ENCODE data around the gene SNAPC4. TPM values are rescaled to one million over a fixed set of nuclear protein-coding genes. Genes with fewer than 3 reads are reported as not detected.

The SNAPC4 gene
- polyA plus RNA-seq, 1 donor = 11.3 TPM

DNA sequence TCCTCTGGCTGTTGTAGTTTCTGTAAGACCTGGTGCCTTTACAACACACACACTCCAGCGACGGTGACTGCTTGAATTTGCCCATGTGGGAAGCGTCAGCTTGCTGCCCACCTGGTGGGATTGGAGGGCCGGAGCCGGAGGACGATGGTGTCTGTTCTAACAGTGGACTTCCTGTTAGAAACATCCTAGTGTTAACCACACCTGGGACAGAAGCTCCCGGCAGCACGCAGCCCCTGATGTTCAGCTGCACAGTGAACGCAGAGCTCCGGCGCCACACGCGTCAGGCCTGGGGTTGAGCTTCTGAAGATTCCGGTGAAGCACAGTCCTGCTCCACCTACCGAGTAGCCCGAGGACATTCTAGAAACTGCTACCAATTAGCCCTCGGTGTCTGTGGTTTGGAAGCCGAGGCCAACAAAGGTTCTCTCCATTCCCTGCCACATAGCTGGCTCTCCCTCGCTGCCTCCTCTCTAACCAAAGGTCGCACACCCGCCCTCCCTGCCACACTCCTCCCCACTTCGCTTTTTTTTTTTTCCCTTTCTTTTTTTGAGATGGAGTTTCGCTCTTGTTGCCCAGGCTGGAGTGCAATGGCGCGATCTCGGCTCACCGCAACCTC, 24.9 kb upstream of the SNAPC4 start:
- H3K4me3 ChIP-seq (ENCODE audit: low read length) = no peak overlapping the region
- WGBS (ENCODE audit: insufficient coverage, low lambda C conversion rate) = 100% methylated on average over 3 of the region's 27 CpGs

GRCh38 chr9:136423432-136424146, 23.6 kb upstream of the SNAPC4 start:
- no peaks in the 10 kb centered on the region for H3K9me3 ChIP-seq (ENCODE audit: control insufficient read depth, low read depth, low read length)
- no peaks in the 10 kb centered on the region for H3K27me3 ChIP-seq (ENCODE audit: control insufficient read depth, insufficient read depth, low read length)
- WGBS (ENCODE audit: insufficient coverage, low lambda C conversion rate) = no CpG with 5 or more reads among the region's 43 CpGs
- no peak for DNase-seq
- no peak overlapping the region for H3K27ac ChIP-seq (ENCODE audit: low read length)
- H3K4me3 ChIP-seq (ENCODE audit: low read length) = no peak overlapping the region
- no peaks in the 10 kb centered on the region for H3K4me1 ChIP-seq (ENCODE audit: control insufficient read depth, insufficient read depth, low read length)
- H3K36me3 ChIP-seq (ENCODE audit: control insufficient read depth, insufficient read depth, low read length) = peaks cover 65% of the 10 kb centered on the region

More for the DNA sequence above, 24.9 kb upstream of the SNAPC4 start:
- Histone ChIP-seq H3K4me1 (ENCODE audit: control insufficient read depth, insufficient read depth, low read length) (no peaks in the 10 kb centered on the region), H3K36me3 (ENCODE audit: control insufficient read depth, insufficient read depth, low read length) (peaks cover 64% of the 10 kb centered on the region), H3K9me3 (ENCODE audit: control insufficient read depth, low read depth, low read length) (no peaks in the 10 kb centered on the region), H3K27me3 (ENCODE audit: control insufficient read depth, insufficient read depth, low read length) (no peaks in the 10 kb centered on the region), H3K27ac (ENCODE audit: low read length) (no peak overlapping the region)
- no peak for DNase-seq

DNA sequence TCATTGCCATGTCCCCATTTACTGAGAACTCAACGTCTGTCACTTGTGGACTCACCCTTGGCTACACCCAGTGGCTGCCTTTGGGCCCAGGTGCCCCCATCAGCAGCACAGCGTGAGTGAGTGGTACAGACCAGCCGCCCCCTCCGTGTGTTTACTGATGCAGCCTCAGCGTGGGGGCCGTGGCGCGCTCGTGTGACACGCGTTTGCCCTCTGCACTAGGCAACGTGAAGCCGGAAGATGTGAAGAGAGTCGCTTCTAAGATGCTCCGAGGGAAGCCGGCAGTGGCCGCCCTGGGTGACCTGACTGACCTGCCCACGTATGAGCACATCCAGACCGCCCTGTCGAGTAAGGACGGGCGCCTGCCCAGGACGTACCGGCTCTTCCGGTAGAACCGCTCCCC, 22.9 kb upstream of the SNAPC4 start:
- WGBS (ENCODE audit: insufficient coverage, low lambda C conversion rate) = no CpG with 5 or more reads among the region's 26 CpGs
- Histone ChIP-seq H3K4me1 (ENCODE audit: control insufficient read depth, insufficient read depth, low read length) (no peaks in the 10 kb centered on the region), H3K27me3 (ENCODE audit: control insufficient read depth, insufficient read depth, low read length) (no peaks in the 10 kb centered on the region), H3K27ac (ENCODE audit: low read length) (no peak overlapping the region), H3K9me3 (ENCODE audit: control insufficient read depth, low read depth, low read length) (no peaks in the 10 kb centered on the region), H3K36me3 (ENCODE audit: control insufficient read depth, insufficient read depth, low read length) (peaks cover 72% of the 10 kb centered on the region), H3K4me3 (ENCODE audit: low read length) (no peak overlapping the region)
- DNase-seq = no peak

- Histone ChIP-seq H3K9me3 (ENCODE audit: control insufficient read depth, low read depth, low read length) (no peaks in the 10 kb centered on the region), H3K27ac (ENCODE audit: low read length) (no peak overlapping the region), H3K4me1 (ENCODE audit: control insufficient read depth, insufficient read depth, low read length) (no peaks in the 10 kb centered on the region), H3K36me3 (ENCODE audit: control insufficient read depth, insufficient read depth, low read length) (peaks cover 73% of the 10 kb centered on the region), H3K27me3 (ENCODE audit: control insufficient read depth, insufficient read depth, low read length) (no peaks in the 10 kb centered on the region), H3K4me3 (ENCODE audit: low read length) (no peak overlapping the region)
- WGBS (ENCODE audit: insufficient coverage, low lambda C conversion rate) = no CpG with 5 or more reads among the region's 21 CpGs
- DNase-seq = no peak
These were observed 21.8 kb upstream of the SNAPC4 start for GRCh38 chr9:136421791-136422190.

DNA sequence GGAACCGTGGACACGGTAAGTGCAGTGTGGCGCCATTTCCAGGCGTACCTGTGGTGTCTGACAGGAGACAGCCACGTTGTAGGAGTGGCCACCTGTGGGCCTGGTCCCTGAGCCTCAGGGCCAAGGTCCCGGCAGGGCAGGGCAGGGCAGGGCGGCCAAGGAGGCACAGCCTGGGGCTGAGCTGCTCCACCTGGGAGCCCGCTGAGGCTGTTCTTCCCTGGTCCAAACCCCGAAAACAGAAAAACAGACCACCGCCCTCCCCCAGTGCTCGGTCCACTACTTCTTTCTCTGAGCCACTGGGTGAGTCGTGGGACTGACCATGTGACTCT, 19.1 kb upstream of the SNAPC4 start:
- Histone ChIP-seq H3K27ac (ENCODE audit: low read length) (no peak overlapping the region), H3K9me3 (ENCODE audit: control insufficient read depth, low read depth, low read length) (no peaks in the 10 kb centered on the region), H3K27me3 (ENCODE audit: control insufficient read depth, insufficient read depth, low read length) (no peaks in the 10 kb centered on the region), H3K36me3 (ENCODE audit: control insufficient read depth, insufficient read depth, low read length) (peaks cover 87% of the 10 kb centered on the region), H3K4me1 (ENCODE audit: control insufficient read depth, insufficient read depth, low read length) (no peaks in the 10 kb centered on the region), H3K4me3 (ENCODE audit: low read length) (no peak overlapping the region)
- no peak for DNase-seq
- WGBS (ENCODE audit: insufficient coverage, low lambda C conversion rate) = no CpG with 5 or more reads among the region's 12 CpGs

GRCh38 chr9:136418182-136419091, 18.5 kb upstream of the SNAPC4 start:
- Histone ChIP-seq H3K27ac (ENCODE audit: low read length) (no peak overlapping the region), H3K4me3 (ENCODE audit: low read length) (no peak overlapping the region), H3K9me3 (ENCODE audit: control insufficient read depth, low read depth, low read length) (no peaks in the 10 kb centered on the region), H3K4me1 (ENCODE audit: control insufficient read depth, insufficient read depth, low read length) (no peaks in the 10 kb centered on the region), H3K36me3 (ENCODE audit: control insufficient read depth, insufficient read depth, low read length) (peaks cover 88% of the 10 kb centered on the region), H3K27me3 (ENCODE audit: control insufficient read depth, insufficient read depth, low read length) (no peaks in the 10 kb centered on the region)
- no peak for DNase-seq
- 100% methylated on average over 6 of the region's 48 CpGs for WGBS (ENCODE audit: insufficient coverage, low lambda C conversion rate)

DNA sequence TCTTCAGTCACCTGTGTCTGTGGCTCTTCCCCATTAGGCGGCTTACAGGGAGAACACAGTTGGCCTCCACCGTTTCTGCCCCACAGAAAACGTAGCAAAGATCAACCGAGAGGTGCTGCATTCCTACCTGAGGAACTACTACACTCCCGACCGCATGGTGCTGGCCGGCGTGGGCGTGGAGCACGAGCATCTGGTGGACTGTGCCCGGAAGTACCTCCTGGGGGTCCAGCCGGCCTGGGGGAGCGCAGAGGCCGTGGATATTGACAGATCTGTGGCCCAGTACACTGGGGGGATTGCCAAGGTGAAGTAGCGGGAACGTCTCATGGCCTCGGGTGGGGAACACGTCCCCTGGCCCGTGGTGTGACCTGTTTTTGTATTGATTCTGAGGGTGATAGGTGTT, 16.9 kb upstream of the SNAPC4 start:
- Histone ChIP-seq H3K4me3 (ENCODE audit: low read length) (no peak overlapping the region), H3K36me3 (ENCODE audit: control insufficient read depth, insufficient read depth, low read length) (peaks cover 81% of the 10 kb centered on the region), H3K27me3 (ENCODE audit: control insufficient read depth, insufficient read depth, low read length) (no peaks in the 10 kb centered on the region), H3K4me1 (ENCODE audit: control insufficient read depth, insufficient read depth, low read length) (peaks cover under 1% of the 10 kb centered on the region), H3K9me3 (ENCODE audit: control insufficient read depth, low read depth, low read length) (no peaks in the 10 kb centered on the region), H3K27ac (ENCODE audit: low read length) (no peak overlapping the region)
- no CpG with 5 or more reads among the region's 19 CpGs for WGBS (ENCODE audit: insufficient coverage, low lambda C conversion rate)
- DNase-seq = no peak

GRCh38 chr9:136416427-136416826, 16.5 kb upstream of the SNAPC4 start:
- WGBS (ENCODE audit: insufficient coverage, low lambda C conversion rate) = 88% methylated on average over 1 of the region's 8 CpGs

DNA sequence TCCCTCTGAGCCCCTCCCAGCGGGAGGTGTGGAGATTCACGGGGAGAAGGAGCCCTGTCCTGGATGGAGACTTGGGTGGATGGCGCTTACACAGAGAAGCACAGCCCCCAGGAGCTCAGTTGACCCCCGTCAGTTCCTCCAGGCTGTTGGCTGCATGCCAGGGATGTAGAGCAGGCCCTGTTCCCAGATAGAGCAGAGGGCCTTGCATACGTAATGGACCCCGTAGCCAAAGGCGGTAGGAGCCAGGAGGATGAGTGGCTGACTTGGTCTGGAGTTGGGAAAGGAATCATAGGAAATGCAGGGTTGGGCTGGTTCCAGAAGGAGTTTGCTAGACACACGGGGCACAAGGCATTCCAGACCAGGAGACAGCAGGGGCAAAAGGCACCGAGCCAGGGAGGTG, 13.0 kb upstream of the SNAPC4 start:
- H3K27me3 ChIP-seq (ENCODE audit: control insufficient read depth, insufficient read depth, low read length) = no peaks in the 10 kb centered on the region
- no peak for DNase-seq
- no peak overlapping the region for H3K4me3 ChIP-seq (ENCODE audit: low read length)
- peaks cover 50% of the 10 kb centered on the region for H3K36me3 ChIP-seq (ENCODE audit: control insufficient read depth, insufficient read depth, low read length)
- no peaks in the 10 kb centered on the region for H3K9me3 ChIP-seq (ENCODE audit: control insufficient read depth, low read depth, low read length)
- H3K4me1 ChIP-seq (ENCODE audit: control insufficient read depth, insufficient read depth, low read length) = peaks cover 18% of the 10 kb centered on the region
- H3K27ac ChIP-seq (ENCODE audit: low read length) = no peak overlapping the region
- WGBS (ENCODE audit: insufficient coverage, low lambda C conversion rate) = no CpG with 5 or more reads among the region's 9 CpGs

More at GRCh38 chr9:136416427-136416826, 16.5 kb upstream of the SNAPC4 start:
- peaks cover 76% of the 10 kb centered on the region for H3K36me3 ChIP-seq (ENCODE audit: control insufficient read depth, insufficient read depth, low read length)
- H3K27ac ChIP-seq (ENCODE audit: low read length) = no peak overlapping the region
- no peaks in the 10 kb centered on the region for H3K9me3 ChIP-seq (ENCODE audit: control insufficient read depth, low read depth, low read length)
- H3K4me1 ChIP-seq (ENCODE audit: control insufficient read depth, insufficient read depth, low read length) = peaks cover 6% of the 10 kb centered on the region
- H3K4me3 ChIP-seq (ENCODE audit: low read length) = no peak overlapping the region
- DNase-seq = no peak
- H3K27me3 ChIP-seq (ENCODE audit: control insufficient read depth, insufficient read depth, low read length) = no peaks in the 10 kb centered on the region

- Histone ChIP-seq H3K27me3 (ENCODE audit: control insufficient read depth, insufficient read depth, low read length) (no peaks in the 10 kb centered on the region), H3K9me3 (ENCODE audit: control insufficient read depth, low read depth, low read length) (no peaks in the 10 kb centered on the region), H3K4me3 (ENCODE audit: low read length) (peak overlapping the region; percentile 96), H3K4me1 (ENCODE audit: control insufficient read depth, insufficient read depth, low read length) (peaks cover 18% of the 10 kb centered on the region), H3K36me3 (ENCODE audit: control insufficient read depth, insufficient read depth, low read length) (peaks cover 47% of the 10 kb centered on the region), H3K27ac (ENCODE audit: low read length) (no peak overlapping the region)
- no peak for DNase-seq
- WGBS (ENCODE audit: insufficient coverage, low lambda C conversion rate) = no CpG with 5 or more reads among the region's 4 CpGs
These were observed 11.4 kb upstream of the SNAPC4 start for GRCh38 chr9:136411378-136411777.
